CD4-positive, alpha-beta T cell treated with Interleukin-10 for 1 hour (primary cell): ENCODE data around the gene FKBP14.
A peak's percentile ranks its signal among the peaks of the same experiment; 100 is the strongest.

Experiments
- DNase-seq: peaks from one replicate; pipeline ENCODE4 v3.0.0-alpha.2; 2020

Gene FKBP14, protein sequence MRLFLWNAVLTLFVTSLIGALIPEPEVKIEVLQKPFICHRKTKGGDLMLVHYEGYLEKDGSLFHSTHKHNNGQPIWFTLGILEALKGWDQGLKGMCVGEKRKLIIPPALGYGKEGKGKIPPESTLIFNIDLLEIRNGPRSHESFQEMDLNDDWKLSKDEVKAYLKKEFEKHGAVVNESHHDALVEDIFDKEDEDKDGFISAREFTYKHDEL

DNA sequence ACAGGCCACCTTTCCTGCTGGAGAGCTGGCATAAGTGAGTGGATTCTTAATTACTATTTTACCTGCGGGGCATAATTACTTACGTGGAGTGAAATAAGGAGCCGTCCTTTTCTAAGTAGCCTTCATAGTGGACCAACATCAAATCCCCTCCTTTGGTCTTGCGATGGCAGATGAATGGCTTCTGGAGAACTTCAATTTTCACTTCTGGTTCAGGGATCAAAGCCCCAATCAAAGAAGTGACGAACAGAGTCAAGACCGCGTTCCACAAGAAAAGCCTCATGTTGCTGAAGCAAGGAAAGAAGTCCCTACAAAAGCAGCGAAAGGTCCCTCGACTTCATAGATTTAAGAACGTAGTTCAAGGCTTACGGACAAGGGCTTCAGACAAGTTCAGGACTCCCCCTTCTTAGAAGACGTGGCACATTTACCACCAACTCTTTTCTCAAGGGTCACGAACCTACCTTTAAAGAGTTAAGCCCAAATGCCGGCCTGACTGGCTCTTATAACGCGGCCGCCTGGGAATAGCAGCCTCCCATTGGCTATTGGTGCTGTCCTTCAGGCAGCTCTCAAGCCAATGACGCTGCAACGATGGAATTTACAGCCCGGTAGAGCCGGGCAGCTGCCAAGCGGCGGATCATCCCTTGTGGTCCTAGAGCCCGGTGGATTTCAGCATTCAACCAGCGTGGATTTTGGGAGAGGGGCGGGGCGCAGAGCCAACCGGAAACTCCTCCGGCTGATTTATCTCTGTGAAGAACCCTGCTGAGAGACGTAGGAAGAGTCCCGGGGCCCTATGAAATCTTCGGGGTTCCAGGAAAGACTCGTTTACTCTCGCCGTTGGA is at the start of gene FKBP14:
FKBP14 (minus strand) TSS at position 474 of the 836 bp plus-strand sequence; CDS start at position 280, 194 bp downstream.
- DNase-seq = peak; percentile 95

- DNase-seq = peak; percentile 26
Measured at GRCh38 chr7:30074422-30075030, 48.0 kb upstream of the FKBP14 start.

- DNase-seq = no peak
Measured at GRCh38 chr7:30072735-30073134, 46.2 kb upstream of the FKBP14 start.

GRCh38 chr7:30070052-30070451 is 43.5 kb upstream of the FKBP14 start:
- DNase-seq = no peak

- DNase-seq = no peak
Measured at GRCh38 chr7:30069096-30069867, 42.8 kb upstream of the FKBP14 start.

GRCh38 chr7:30068117-30068516 is 41.6 kb upstream of the FKBP14 start:
- no peak for DNase-seq

GRCh38 chr7:30066687-30067086 is 40.2 kb upstream of the FKBP14 start:
- no peak for DNase-seq

DNA sequence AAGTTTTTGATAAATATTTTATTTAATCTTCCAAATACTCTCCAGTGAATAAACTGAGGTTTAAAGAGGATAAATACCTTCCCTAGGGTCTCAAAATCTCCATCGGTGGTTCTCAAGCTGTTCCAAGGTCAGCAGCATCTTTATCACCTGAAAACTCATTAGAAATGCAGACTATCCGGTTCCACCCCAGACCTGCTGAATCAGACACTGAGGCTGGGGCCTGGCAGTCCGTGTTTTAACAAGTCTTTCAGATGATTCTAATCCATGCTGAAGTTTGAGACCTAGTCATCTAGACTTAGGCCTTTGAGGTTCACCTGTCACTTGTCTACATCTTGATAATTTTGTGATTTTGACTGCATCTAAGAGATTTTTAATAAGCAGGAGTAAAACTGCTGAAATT is 39.2 kb upstream of the FKBP14 start:
- no peak for DNase-seq

DNA sequence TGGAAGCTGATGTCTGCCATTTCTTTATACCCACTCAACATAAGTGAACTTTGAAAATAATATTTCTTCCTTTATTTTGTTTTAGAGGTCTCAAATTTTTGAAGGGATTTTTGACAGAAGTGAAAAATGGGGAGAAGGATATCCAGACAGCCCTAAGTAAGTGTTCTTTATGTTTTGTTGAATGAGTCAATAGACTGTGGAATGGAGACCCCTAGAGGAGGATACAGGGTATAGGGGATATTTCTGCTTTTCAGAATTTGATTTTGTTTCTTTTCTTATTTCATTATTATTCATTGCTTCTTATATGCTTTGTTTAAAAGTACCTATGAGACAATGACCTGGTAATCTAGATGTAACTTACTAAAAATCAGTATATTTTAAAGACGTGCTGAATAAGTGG is 36.1 kb upstream of the FKBP14 start:
- peak; percentile 27 for DNase-seq

DNA sequence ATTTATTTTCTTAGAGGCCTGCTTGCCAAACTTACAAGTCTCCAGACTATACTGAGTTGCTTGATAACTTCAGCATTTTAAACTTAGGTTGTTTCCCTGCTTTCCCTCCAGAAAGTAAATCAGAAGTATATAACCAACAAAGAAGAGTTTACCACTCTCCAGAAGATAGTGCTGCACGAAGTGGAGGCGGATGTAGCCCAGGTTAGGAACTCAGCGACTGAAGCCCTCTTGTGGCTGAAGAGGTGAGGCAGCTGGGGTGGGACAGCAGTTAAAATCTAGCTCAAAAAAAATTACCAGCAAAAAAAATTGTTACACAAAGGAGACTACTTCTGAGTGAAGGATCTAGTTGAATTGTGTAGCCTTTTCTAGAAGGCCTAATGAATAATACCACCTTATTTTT is 35.3 kb upstream of the FKBP14 start:
- DNase-seq = peak; percentile 49

DNA sequence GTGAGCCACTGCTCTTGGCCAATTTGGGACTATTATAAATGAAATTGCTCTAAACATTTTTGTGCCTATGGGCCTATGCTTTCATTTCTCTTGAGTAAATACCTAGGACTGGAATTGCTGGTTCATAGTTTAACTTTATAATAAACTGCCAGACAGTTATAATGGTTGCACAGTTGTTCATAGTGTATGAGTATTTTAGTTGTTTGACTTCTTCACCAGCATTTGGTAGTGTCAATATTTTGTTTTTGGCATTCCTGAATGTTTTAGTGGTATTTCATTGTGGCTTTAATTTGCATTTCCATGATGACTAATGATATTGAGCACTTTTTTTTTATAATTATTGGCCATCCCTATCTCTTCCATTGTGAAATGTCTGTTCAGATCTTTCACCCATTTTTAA is 31.2 kb upstream of the FKBP14 start:
- no peak for DNase-seq

- DNase-seq = no peak
Measured at GRCh38 chr7:30053068-30053467, 26.6 kb upstream of the FKBP14 start.

DNA sequence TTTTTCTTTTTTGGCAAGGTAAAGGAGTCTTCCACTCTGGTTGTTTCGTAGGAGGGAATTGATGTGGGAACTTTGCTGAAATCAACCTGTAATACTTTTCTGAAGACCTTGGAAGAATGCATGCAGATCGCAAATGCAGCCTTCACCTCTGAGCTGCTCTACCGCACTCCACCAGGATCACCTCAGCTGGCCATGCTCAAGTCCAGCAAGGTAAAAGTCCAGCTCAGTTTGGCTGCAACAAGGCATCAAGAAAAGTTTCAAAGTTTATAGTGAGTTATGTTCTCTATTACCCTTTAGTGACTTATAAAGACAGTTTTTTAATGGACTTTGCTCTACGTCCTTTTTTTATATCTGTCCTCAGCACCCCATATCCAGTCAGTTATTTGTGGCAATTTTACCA is 22.7 kb upstream of the FKBP14 start:
- no peak for DNase-seq

- DNase-seq = no peak
Measured at GRCh38 chr7:30048582-30048981, 22.1 kb upstream of the FKBP14 start.

DNA sequence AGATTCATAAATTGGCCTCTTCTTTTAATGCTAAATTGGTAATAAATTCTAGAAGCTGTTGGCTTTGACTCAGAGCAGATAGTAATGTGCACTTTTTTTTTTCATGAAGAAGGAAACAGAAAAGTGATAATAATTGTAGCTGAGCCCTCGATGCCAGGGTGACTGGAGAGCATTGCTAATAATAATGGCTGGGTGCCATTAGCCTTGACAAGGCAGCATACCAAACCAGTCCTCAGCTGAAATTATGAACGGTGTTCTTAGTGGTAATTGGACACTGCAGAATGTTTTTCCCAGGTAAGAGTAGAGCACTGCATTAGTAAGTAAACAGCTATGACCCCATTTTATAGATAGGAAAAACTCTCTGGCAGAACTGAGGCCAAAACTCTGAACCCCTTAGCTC is 20.6 kb upstream of the FKBP14 start:
- DNase-seq = no peak

DNA sequence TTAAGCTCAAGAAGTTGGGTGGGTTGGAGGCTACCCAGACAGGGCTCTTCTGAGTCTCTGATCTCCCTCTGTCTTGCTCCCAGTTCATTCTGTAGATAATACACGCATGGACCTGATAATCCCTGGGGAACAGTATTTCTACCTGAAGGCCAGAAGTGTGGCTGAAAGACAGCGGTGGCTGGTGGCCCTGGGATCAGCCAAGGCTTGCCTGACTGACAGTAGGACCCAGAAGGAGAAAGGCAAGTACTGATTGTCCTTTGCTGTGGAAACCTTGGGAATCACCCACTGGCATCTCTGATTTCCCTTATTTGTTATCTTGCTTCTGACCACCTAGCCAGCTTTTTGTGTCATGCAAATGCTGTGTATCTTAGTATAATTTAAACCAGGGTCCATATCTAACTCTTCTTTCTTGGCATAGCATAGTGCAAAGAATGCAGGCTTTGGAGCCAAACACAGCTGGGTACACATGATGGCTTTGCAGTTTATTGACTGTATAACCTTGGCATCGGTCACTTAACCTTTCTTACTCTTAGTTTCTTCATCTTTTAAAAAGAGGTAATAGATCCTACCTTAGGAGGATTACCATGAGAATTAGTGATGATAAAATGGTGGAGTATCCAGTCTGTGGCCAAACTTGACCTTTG is 19.7 kb upstream of the FKBP14 start:
- DNase-seq = no peak

- DNase-seq = no peak
Measured at GRCh38 chr7:30041526-30042269, 15.2 kb upstream of the FKBP14 start.

DNA sequence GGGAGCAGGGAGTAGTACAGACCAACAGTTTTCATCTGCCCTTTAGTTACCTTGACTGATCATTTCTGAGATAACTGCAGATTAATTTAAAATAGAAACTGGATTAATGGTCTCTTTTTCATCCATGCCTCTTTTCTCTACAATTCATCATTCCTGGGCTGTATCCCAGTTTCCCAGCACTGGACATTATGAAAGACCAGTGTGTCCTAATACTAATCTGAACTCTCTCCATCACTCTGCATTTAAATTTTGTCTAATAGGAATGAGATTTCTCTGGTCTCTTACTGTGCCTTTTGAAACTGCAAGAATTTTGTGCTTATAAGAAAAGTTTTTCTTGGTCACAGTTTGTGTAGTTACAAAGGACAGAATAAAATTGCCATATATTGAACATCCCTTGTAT is 14.4 kb upstream of the FKBP14 start:
- DNase-seq = no peak

DNA sequence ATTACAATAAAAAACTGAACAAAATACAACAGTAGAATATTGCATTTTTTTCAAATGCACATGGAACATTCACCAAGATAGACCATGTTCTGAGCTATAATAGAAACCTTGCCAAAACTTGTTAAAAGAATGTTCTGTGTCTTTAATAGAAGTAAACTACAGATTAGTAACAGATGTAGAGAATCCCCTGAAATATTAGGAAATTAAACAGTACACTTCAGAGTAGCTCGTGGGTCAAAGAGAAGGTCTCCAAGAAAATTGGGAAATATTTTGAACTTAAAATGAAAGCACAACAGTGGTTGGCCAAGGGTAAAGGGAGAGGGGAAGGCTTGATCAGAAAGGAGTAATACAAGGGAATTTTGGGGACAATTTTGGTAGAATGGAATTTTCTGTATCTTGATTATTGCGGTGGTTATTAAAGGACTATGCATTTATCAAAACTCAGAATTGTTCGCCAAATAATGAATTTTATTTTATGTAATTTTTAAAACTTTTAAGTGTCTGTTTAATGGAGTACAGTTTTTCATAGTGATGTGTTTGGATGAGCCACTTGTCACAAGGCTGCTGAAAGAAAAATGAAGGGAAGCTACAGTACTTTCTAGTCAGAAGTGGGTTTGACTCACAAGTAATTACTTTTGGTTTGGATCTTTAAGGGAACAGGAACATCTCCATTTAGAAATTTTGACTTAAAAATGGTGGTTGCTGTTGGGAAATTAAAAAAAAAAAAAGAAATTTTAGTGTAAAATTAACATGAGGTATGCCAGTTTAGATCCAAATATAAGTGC is 11.9 kb upstream of the FKBP14 start:
- no peak for DNase-seq

DNA sequence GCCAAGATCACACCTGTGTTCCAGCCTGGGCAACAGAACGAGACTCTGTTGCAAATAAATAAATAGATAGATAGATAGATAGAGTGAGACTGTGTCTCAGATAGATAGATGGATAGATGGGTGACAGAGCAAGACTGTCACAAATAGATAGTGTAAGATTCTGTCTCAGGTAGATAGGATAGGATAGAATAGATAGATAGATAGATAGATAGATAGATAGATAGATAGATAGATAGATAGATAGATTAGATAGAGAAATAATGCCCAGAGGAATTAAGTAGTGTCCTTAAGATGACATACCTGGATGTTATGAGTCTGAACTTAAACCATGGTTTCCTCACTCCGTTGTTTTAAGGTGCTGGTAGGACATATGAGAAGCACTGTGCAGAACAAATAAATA is 9.7 kb upstream of the FKBP14 start:
- DNase-seq = no peak

DNA sequence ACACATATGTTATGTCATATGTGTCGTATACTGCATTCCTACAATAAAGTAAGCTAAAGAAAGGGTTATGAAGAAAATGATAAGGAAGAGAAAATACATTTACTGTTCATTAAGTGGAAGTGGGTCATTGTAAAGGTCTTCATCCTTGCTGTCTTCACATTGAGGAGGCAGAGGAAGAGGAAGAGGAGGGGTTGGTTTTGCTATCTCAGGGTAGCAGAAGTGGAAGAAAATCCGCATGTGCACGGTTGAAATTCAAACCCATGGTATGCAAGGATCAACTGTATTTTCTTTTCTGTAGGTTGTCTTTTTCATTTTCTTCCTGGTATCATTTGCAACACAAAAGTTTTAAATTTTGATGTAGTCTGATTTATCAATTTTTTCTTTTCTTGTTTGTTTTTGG is 8.0 kb upstream of the FKBP14 start:
- DNase-seq = no peak
